Heart right ventricle (tissue), 16 donors: Measurements from ENCODE around the gene FSTL3. TPM values are rescaled to one million over a fixed set of nuclear protein-coding genes. Genes with fewer than 3 reads are reported as not detected.

Source experiments
- ATAC-seq, 8 donors: fragments of 200-7000 bp; cut with Tn5 transposase; one replicate each; pipeline ENCODE4 v1.9.1; 2020; ENCODE audit warnings: mild to moderate bottlenecking in 8 of 8, moderate library complexity in 8 of 8, moderate number of reproducible peaks in 1 of 8
- DNase-seq, 2 donors: peaks; one replicate each; pipeline ENCODE4 v3.0.0-alpha.2; 2020
- H3K27ac ChIP-seq, 10 donors: fragments of 200-600 bp; sonication (generic) in 2 of 10; one replicate each; pipeline versions ENCODE4 v1.5.0 to v1.8.0; 2020 to 2022; ENCODE audit warnings: mild to moderate bottlenecking in 3 of 10
- H3K27me3 ChIP-seq, 7 donors: fragments of 200-600 bp; one replicate each; pipeline ENCODE4 v1.8.0; 2021 to 2022; ENCODE audit warnings: mild to moderate bottlenecking in 2 of 7
- H3K36me3 ChIP-seq, 9 donors: fragments of 200-600 bp; sonication (generic) in 1 of 9; one replicate each; pipeline versions ENCODE4 v1.5.0 to v1.8.0; 2020 to 2022; ENCODE audit warnings: mild to moderate bottlenecking in 2 of 9
- H3K4me1 ChIP-seq, 9 donors: fragments of 200-600 bp; sonication (generic) in 1 of 9; one replicate each; pipeline versions ENCODE4 v1.5.0 to v1.8.0; 2020 to 2022; ENCODE audit warnings: mild to moderate bottlenecking in 4 of 9
- H3K4me3 ChIP-seq, 10 donors: fragments of 200-600 bp; sonication (generic) in 2 of 10; one replicate each; pipeline versions ENCODE4 v1.5.0 to v1.8.0; 2020 to 2022; ENCODE audit warnings: mild to moderate bottlenecking in 7 of 10, moderate library complexity in 2 of 10
- H3K9me3 ChIP-seq, 11 donors: fragments of 200-600 bp in 10 of 11; sonication (generic) in 2 of 11; one replicate each; pipeline versions ENCODE4 v1.5.0 to v1.8.0; 2013 to 2022; ENCODE audit warnings: mild to moderate bottlenecking in 2 of 11, control low read depth in 1 of 11, moderate library complexity in 1 of 11
- CTCF ChIP-seq, 9 donors: fragments of 200-600 bp; sonication (generic) in 2 of 9; IDR thresholded peaks; one replicate each; pipeline versions ENCODE4 v1.5.0 to v1.8.0; 2021 to 2022; ENCODE audit warnings: antibody characterized with exemption in 9 of 9, mild to moderate bottlenecking in 5 of 9, moderate library complexity in 1 of 9
- WGBS, 2 donors: extraction: QIAGEN DNeasy Blood & Tissue Kit; methylation state at CpG; one replicate each; pipeline ENCODE4 v1.1.7; 2013; ENCODE audit warnings: inconsistent platforms in 1 of 2; 5-methylcytosine and 5-hydroxymethylcytosine counted together
- intact Hi-C, 10 donors: fragments of 100-400 bp; cut with DNase I; formaldehyde crosslinking; loops; one replicate each; pipeline versions ENCODE4 v1.11.1 to v1.14.2; 2022
- polyA plus RNA-seq, 2 donors: library from polyadenylated mRNA; stranded (reverse); fragments of 200-250 nt; gene quantifications; one replicate each; pipeline ENCODE4 v1.2.3, GENCODE V29; 2013
- total RNA-seq, 10 donors: library from RNA; stranded (reverse); fragmentation: NEBNext Ultra II Directional in 3 of 10; extraction: Animal tissue kit (Norgen Biotek cat#: 25700) in 3 of 10; gene quantifications; one replicate each; pipeline versions ENCODE4 v1.2.1 to v1.2.4, GENCODE V29; 2021 to 2023
- donor health status: Arrhythmogenic right ventricular cardiomyopathy.
- donor health status: ischemic (EF 13 %, LVEDD 7.1; RV severe dilation, severe dysfunction).
- donor health status: healthy with polysubstance abuse.
- donor health status: DM: no; HTN: yes; CAD: no.
- donor health status: DM: no; HTN: no; CAD: no.
- donor health status: ischemic (EF 25% LVEDD 6.9; RV normal size, moderate dysfunction).
- donor health status: ischemic (EF 25% LVEDD 5.7; RV mildly dilated, moderate dysfunction).
- donor health status: healthy.
- donor health status: DM: yes; HTN: yes; CAD: no.
- donor health status: Ischemic cardiomyopathy.
- donor health status: ischemic (EF 35%, LVEDD 5.7; RV mildly dilated, moderate dysfunction).
- donor health status: nonischemic (EF 11% LVEDD 7.7; RV severe dilation, severe dysfunction).
- donor health status: DM: yes; HTN: yes; CAD: no.
- donor health status: PGD.
- donor health status: ischemic (EF 29% LVEDD 5.4; RV normal size, mild dysfunction).
- donor health status: nonischemic (EF 23%, LVEDD 6.1; RV moderate dilation, normal function).

FSTL3 gene
- total and polyA plus RNA-seq, 12 donors = 33.4 to 279 (median 84.7) TPM

DNA sequence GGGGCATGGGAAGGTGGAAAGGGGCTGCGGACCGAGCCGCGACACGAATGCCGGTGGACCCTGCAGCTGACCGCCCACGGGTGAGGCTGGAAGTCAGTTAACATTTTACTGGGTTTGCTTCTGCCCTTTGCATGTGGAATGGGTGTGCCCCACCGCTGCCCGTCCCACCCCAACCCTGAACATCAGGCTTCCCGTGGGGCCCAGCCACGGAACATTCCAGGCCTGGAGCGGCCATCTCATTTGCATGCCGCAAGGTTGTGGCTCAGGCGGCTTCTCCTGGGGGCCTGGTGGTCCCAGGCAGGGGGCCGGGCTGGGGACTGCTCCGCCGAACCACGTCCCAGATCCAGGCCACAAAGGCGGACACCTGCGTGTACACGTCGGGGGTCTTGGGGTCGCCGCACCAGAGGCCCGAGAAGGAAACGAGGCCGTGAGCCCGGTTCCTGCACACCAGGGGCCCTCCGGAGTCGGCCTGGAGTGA, 9.3 kb downstream of the FSTL3 start:
- Histone ChIP-seq H3K36me3 (peaks cover 0 to 7% (median 0%) of the 10 kb centered on the region in 9 donors), H3K27me3 (no peaks in the 10 kb centered on the region), H3K4me1 (peaks cover 0 to 6% (median 0%) of the 10 kb centered on the region in 9 donors), H3K4me3 (no peak overlapping the region), H3K9me3 (no peaks in the 10 kb centered on the region), H3K27ac (no peak overlapping the region)
- DNase-seq (no peak), ATAC-seq (no peak)
- intact Hi-C loops = no loop called here
- TF ChIP-seq CTCF (IDR thresholded peaks at IDR 0.05) = no peak
- 82 to 86% methylated on average over 31 of the region's 31 CpGs for WGBS, 2 donors

DNA sequence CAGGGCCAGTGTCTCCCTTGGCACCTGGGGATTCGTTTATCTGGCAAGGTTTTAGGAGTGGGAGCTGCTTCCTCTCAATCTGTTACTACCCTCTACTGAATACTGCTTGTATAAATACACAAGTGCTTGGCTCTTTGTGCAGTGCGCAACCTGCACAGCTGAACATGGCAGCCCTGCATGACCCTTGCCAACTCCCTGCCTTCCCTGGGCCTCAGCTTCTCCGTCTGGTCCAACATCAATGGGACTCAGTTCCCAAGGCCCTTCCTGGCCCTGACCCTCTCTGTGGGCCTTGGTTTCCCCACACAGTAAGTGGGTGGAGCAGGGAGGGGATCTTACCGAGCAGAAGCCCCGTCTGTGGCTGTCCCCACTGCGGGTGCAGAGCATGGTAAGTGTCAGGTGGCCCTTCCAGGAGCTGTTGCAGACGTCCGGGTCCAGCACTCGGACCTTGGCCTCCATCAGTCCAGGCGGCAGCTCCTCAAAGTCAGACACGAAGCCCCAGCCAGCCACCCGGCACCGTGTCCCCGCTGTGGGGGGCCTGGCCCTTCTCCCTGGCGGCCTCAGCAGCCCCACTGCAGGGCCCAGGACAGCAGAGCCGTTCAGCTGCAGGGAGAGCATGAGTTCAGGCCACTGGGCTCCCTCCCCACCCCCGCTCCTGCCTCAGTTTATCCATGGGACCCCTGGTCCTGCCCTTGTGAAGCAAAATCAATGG, 10.6 kb downstream of the FSTL3 start:
- Histone ChIP-seq H3K9me3 (no peaks in the 10 kb centered on the region), H3K4me1 (no peaks in the 10 kb centered on the region), H3K36me3 (peaks cover 0 to 2% (median 0%) of the 10 kb centered on the region in 9 donors), H3K27me3 (no peaks in the 10 kb centered on the region), H3K4me3 (no peak overlapping the region), H3K27ac (no peak overlapping the region)
- intact Hi-C loops = no loop called here
- no peak for TF ChIP-seq CTCF (IDR thresholded peaks at IDR 0.05)
- no peak for ATAC-seq
- WGBS, 2 donors = 66 to 70% methylated on average over 17 of the region's 17 CpGs
- DNase-seq = no peak

GRCh38 chr19:687569-688166, 11.5 kb downstream of the FSTL3 start:
- intact Hi-C loops = no loop called here
- ATAC-seq (no peak), DNase-seq (no peak)
- TF ChIP-seq CTCF (IDR thresholded peaks at IDR 0.05) = no peak
- Histone ChIP-seq H3K9me3 (no peaks in the 10 kb centered on the region), H3K27me3 (no peaks in the 10 kb centered on the region), H3K4me3 (no peak overlapping the region), H3K27ac (no peak overlapping the region), H3K36me3 (no peaks in the 10 kb centered on the region), H3K4me1 (no peaks in the 10 kb centered on the region)
- 86 to 91% methylated on average over 11 of the region's 11 CpGs for WGBS, 2 donors

DNA sequence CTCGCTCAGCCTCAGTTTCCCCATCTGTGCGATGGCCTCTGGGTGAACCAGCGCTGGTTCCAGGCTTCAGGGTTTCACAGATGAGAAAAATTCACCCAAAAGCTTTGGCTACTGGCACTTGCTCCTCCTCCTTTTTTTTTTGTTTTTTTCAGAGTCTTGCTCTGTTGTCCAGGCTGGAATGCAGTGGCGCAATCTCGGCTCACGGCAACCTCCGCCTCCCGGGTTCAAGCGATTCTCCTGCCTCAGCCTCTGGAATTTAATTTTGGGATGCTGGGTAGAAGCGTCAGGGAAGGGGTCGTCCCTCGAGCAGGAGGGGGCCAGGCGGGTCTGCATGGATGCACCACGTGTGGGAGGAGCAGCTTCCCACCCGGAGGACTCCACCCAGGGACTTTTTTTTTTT, 12.0 kb downstream of the FSTL3 start:
- TF ChIP-seq CTCF (IDR thresholded peaks at IDR 0.05) = no peak
- Histone ChIP-seq H3K27ac (no peak overlapping the region), H3K36me3 (no peaks in the 10 kb centered on the region), H3K9me3 (no peaks in the 10 kb centered on the region), H3K4me1 (no peaks in the 10 kb centered on the region), H3K4me3 (no peak overlapping the region), H3K27me3 (no peaks in the 10 kb centered on the region)
- intact Hi-C loops = no loop called here
- ATAC-seq (no peak), DNase-seq (no peak)
- WGBS, 2 donors = 51 to 68% methylated on average over 15 of the region's 15 CpGs
